ENCODE measurements around the gene RPH3AL. TPM values are rescaled to one million over a fixed set of nuclear protein-coding genes. Genes with fewer than 3 reads are reported as not detected.

Gene RPH3AL
- total and polyA plus RNA-seq, 10 donors = 4.8 to 182 (median 49.1) TPM

- Histone ChIP-seq H3K9me3 (peaks cover 0 to 7% (median 0%) of the 10 kb centered on the region in 8 donors), H3K36me3 (peaks cover 0 to 14% (median 9%) of the 10 kb centered on the region in 6 donors), H3K27me3 (replicated peaks in 1 of 7) (no peaks in the 10 kb centered on the region), H3K4me1 (peaks cover 0 to 27% (median 3%) of the 10 kb centered on the region in 6 donors), H3K27ac (no peak overlapping the region), H3K4me3 (no peak overlapping the region)
- intact Hi-C loops (cut with DNase I; ENCODE audit: low total_unique reads) = no loop called here
- TF ChIP-seq CTCF (IDR thresholded peaks at IDR 0.05 in 8 of 11, conservative IDR thresholded peaks at IDR 0.05 in 3 of 11) (no peak), POLR2A (IDR thresholded peaks at IDR 0.05) (no peak), POLR2AphosphoS5 (IDR thresholded peaks at IDR 0.05) (no peak)
- peak; percentile 12 for DNase-seq
- 89 to 97% (median 97%) methylated on average over 12 of the region's 12 CpGs for WGBS, 5 donors
These were observed 93.7 kb downstream of the RPH3AL start for GRCh38 chr17:258906-259305.

- Histone ChIP-seq H3K4me3 (no peak overlapping the region), H3K27me3 (replicated peaks in 1 of 7) (no peaks in the 10 kb centered on the region), H3K27ac (no peak overlapping the region), H3K36me3 (peaks cover 0 to 8% (median 3%) of the 10 kb centered on the region in 6 donors), H3K9me3 (peaks cover 0 to 7% (median 0%) of the 10 kb centered on the region in 8 donors), H3K4me1 (peaks cover 0 to 27% (median 3%) of the 10 kb centered on the region in 6 donors)
- intact Hi-C loops (cut with DNase I; ENCODE audit: low total_unique reads) = no loop called here
- TF ChIP-seq POLR2AphosphoS5 (IDR thresholded peaks at IDR 0.05) (no peak), POLR2A (IDR thresholded peaks at IDR 0.05) (no peak), CTCF (IDR thresholded peaks at IDR 0.05 in 8 of 11, conservative IDR thresholded peaks at IDR 0.05 in 3 of 11) (no peak)
- peak; percentile 40 for DNase-seq
- WGBS, 5 donors = 19 to 33% (median 30%) methylated on average over 23 of the region's 23 CpGs
These were observed 94.4 kb downstream of the RPH3AL start for GRCh38 chr17:258045-258734.

- Histone ChIP-seq H3K36me3 (peaks cover 0 to 6% (median 0%) of the 10 kb centered on the region in 6 donors), H3K4me3 (no peak overlapping the region), H3K27me3 (replicated peaks in 1 of 7) (no peaks in the 10 kb centered on the region), H3K9me3 (no peaks in the 10 kb centered on the region), H3K27ac (no peak overlapping the region), H3K4me1 (peaks cover 0 to 10% (median 5%) of the 10 kb centered on the region in 6 donors)
- 85 to 92% (median 89%) methylated on average over 20 to 25 of the region's 29 CpGs for WGBS, 5 donors
- intact Hi-C loops (cut with DNase I; ENCODE audit: low total_unique reads) = no loop called here
- TF ChIP-seq POLR2A (IDR thresholded peaks at IDR 0.05) (no peak), POLR2AphosphoS5 (IDR thresholded peaks at IDR 0.05) (no peak), CTCF (IDR thresholded peaks at IDR 0.05 in 8 of 11, conservative IDR thresholded peaks at IDR 0.05 in 3 of 11) (no peak)
- DNase-seq = peak; percentile 59
These were observed 99.3 kb downstream of the RPH3AL start for GRCh38 chr17:253091-253846.

- Histone ChIP-seq H3K4me1 (peaks cover 0 to 14% (median 10%) of the 10 kb centered on the region in 6 donors), H3K36me3 (peaks cover 0 to 6% (median 0%) of the 10 kb centered on the region in 6 donors), H3K9me3 (no peaks in the 10 kb centered on the region), H3K27ac (no peak overlapping the region), H3K4me3 (no peak overlapping the region), H3K27me3 (replicated peaks in 1 of 7) (no peaks in the 10 kb centered on the region)
- 92 to 94% (median 94%) methylated on average over 13 of the region's 13 CpGs for WGBS, 5 donors
- intact Hi-C loops (cut with DNase I; ENCODE audit: low total_unique reads) = no loop called here
- TF ChIP-seq CTCF (IDR thresholded peaks at IDR 0.05 in 8 of 11, conservative IDR thresholded peaks at IDR 0.05 in 3 of 11) (no peak), POLR2A (IDR thresholded peaks at IDR 0.05) (no peak), POLR2AphosphoS5 (IDR thresholded peaks at IDR 0.05) (no peak)
- peak; percentile 11 for DNase-seq
These were observed 100.2 kb downstream of the RPH3AL start for GRCh38 chr17:252456-252855.
